ENCODE results near the gene ATP9A.
"Not testable (repeated sequence)": the region's sequence is repeated elsewhere in the genome, so short reads cannot be mapped to it uniquely, and the experiment has no call there.

The ATP9A gene

DNA sequence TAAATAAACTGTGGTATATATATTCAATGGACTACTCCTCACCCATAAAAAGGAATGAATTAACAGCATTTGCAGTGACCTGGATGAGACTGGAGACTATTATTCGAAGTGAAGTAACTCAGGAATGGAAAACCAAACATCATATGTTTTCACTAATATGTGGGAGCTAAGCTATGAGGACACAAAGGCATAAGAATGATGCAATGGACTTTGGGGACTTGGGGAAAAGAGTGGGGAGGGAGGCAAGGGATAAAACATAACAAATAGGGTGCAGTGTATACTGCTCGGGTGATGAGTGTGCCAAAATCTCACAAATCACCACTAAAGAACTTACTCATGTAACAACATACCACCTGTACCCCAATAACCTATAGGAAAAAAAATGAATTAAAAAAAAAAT, 45.2 kb downstream of the ATP9A start:
- not testable (repeated sequence) for FAIRE-seq

- FAIRE-seq, result not testable (repeated sequence)
Observed at GRCh38 chr20:51722246-51722645, 45.9 kb downstream of the ATP9A start.

- FAIRE-seq, result no peak
Observed at GRCh38 chr20:51720854-51721253, 47.3 kb downstream of the ATP9A start.

DNA sequence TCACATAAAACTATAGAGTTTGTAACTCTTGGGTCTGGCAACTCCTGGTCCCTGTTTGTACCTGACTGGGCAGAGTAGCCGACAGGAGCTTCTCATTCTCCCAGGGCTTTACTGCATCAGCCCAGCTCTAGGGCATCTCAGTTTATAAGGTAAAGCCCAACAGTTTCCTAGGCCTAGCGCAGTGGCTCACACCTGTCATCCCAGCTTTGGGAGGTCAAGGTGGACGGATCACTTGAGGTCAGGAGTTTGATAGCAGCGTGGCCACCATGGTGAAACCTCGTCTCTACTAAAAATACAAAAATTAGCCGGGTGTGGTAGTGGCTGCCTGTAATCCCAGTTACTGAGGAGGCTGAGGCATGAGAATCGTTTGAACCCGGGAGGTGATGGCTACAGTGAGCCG, 47.8 kb downstream of the ATP9A start:
- FAIRE-seq, result no peak

- no peak for FAIRE-seq
Observed at GRCh38 chr20:51715856-51716185, 52.4 kb downstream of the ATP9A start.

GRCh38 chr20:51715163-51715855, 52.9 kb downstream of the ATP9A start:
- FAIRE-seq, result no peak

DNA sequence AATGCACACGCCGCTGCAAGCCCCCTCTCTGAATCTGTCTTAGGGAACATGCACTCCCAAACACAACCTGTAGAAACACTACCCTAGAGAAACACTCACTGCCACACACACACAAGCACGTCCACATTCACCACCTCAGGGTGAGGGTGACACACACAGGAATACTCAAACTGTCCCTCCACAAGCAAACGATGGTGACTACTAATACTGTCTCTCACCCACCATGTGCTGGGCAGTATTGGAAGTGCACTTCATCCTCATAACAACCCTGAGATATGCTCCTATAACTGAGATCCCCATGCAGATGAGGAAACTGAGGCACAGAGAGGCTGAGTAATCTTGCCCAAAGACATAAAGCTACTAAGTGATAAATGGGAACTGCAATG, 55.0 kb downstream of the ATP9A start:
- FAIRE-seq, result no peak

- no peak for FAIRE-seq
Observed at GRCh38 chr20:51712501-51713212, 55.5 kb downstream of the ATP9A start.

DNA sequence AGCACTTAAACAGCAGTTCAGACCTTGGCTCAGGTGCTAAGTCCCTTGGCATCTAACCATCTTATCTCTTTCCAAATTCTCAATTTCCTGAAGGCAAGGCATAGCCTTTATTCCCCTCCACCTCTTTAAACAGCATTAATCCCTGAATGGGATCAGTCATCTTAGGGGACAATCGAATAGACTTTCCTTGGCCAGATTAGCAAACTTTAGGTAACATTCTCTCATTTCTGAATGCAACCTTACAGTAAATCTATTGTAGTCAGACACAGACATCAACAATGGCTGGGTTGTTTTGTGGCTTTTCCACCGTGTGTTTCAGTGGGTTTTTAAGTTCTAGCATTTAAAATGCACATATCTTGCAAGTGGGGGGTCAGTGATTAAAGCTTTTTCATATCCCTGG, 56.8 kb downstream of the ATP9A start:
- FAIRE-seq, result no peak

DNA sequence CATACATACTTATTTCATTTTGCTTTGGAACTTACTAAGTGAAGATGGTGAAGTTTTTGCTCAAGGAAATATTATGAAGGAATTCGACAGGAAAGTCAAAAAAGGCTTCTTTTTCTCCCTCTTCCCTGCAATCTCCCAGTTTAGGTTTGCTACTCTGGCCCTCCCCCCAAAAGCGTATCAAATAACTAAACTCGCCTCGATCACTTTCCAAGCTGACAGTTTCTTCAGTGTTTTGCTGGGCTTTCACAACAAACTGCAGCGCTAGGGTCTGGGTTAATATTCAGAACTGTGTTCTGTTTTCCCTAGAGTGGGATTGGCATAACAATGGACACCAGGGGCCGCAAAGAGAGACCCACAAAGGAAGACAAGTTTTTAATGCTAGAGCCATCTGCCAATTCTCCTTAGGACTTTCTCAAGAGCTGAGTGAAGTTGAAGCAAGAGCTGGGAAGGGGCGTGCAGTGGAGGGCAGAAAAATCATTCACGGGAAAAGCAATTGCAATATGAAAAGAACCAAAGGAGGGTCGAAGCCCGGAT, 57.8 kb downstream of the ATP9A start:
- no peak for FAIRE-seq

- FAIRE-seq, result no peak
Observed at GRCh38 chr20:51705400-51705799, 62.8 kb downstream of the ATP9A start.

GRCh38 chr20:51703400-51704287, 64.5 kb downstream of the ATP9A start:
- no peak for FAIRE-seq

DNA sequence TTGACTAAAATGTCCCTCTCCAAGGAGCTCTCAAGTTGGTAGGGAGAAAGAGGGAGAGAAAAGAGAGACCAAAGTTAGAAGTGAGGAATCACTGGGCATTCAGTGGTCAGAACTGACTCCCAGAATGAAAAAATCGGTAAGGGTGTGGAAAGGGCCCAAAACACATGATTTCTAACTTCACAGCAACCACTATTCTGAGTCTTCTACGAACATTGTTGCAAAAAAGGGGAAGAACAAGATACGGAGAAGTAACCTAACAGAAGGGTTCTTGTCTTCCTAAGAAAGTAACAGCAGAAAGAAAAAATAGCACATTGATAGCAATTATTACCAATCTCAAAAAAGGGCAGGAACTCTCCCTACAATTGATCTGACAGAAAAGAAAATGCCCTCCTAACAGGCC, 65.6 kb downstream of the ATP9A start:
- FAIRE-seq, result no peak

GRCh38 chr20:51700809-51701285, 67.3 kb downstream of the ATP9A start:
- FAIRE-seq, result no peak

- no peak for FAIRE-seq
Observed at GRCh38 chr20:51698252-51698651, 69.9 kb downstream of the ATP9A start.

DNA sequence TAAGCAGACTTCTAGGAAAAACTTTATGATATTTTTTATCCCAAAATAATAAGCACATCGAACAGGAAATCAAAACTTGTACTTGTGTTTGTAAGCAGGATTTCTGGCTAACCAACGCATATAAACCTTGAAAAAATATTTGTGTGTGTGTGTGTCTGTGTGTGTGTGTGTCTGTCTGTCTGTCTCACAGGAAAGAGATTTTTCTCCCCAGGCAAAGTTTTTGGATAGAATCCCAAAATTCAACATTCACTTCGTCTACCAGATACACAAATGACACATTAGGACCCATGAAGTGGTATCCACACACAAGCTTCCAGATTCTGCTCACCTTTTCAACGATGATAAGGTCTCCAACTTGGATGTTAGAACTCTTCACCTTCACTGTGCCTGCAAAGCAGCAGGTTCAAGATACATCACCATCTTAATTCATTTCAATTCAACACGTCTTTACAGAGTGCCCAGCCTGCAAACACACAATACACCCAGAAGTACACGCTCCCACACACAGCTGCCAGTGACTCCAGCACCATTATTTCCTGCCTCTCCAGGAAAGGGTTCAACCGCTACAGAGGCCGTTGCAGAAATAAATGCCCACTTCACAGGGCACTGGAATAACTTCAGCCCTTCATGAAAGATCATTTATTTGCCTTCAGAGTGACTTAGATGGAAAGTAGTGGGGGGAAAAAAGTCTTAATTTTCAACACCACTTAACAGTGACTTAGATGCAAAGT, 70.9 kb downstream of the ATP9A start:
- FAIRE-seq, result no peak

GRCh38 chr20:51696304-51697071, 71.7 kb downstream of the ATP9A start:
- FAIRE-seq, result no peak

DNA sequence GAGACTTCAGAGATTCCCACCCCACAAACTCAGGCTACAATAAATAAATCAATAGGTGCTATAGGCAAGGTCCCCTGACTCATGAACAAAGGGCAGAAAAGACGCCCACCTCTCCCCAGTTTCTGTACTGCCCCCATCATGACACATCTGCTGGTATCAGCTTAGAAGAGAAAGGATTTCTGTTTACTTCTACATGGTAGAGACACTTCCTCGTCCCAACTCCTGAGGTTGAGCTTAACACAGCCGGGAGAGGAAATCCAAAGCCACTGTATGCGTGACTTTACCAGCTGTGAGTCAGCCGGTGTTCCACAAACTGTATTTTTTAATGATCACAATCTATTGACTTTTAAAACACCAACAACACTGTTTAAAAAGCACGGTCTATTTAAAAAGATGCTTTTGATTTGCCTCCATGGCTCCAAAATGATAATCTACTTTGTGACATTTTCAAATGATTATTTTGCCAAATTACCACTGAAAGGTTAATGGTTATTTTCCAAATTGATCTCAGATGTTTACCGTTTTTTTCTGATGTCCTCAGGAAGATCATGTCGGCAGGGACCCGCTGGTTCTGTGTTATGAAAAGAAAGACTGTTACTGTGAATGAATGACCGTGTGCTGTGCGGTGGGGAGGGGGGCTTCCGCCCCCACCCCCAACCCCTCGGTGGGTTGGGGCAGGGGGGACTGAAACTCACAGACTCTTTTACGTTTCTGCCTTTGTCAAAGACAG, 72.5 kb downstream of the ATP9A start:
- FAIRE-seq, result no peak

DNA sequence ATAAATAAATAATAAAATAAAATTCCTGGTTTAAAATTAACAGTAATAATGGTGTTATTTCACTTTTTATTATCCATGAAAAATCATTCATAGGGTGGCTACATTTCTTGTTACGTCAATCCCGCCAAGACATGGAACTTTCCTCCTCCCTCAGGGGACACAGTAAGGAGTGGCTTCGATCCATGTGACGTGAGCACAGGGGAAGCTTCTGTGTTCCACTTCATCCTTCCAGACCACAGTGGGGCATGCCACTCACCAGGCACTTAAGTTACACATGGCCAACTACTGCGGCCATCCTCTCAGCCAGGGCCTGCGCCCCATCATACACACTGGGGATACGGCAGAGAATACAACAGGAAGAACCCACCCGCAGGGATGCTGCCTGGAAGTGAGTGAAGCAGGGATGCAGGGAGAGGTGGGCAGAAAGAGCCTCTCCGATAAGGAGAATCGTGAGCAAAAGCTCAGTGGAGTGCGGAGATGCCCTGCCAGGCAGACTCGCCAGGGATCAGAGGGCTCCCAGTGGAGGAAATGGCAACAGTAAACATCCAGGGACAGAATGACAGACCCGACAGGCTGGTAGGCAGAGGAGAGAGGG, 75.3 kb downstream of the ATP9A start:
- FAIRE-seq, result no peak

DNA sequence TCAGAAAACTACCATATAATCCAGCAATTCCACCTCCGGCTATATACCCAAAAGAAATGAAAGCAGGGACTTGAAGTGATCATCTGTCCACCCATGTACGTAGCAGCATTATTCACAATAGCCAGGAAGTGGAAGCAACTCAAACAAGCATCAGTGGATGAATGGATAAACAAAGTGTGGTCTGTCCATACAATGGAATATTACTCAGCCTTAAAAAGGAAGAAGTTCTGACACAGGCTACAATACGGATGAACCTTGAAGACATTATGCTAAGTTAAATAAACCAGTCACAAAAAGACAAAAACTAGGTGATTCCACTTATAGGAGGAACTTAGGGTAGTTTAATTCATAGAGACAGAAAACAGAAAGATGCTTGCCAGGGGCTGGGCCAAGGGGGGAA, 76.5 kb downstream of the ATP9A start:
- no peak for FAIRE-seq
